EH (cell line): ENCODE results near the gene ADCYAP1.
A peak's percentile ranks its signal among the peaks of the same experiment; 100 is the strongest.

Source experiments
- DNase-seq: peaks from one replicate; pipeline ENCODE4 v3.0.0-alpha.2; 2015; ENCODE audit warnings: low read depth

Gene ADCYAP1

GRCh38 chr18:910247-910646 lies 5.6 kb downstream of the ADCYAP1 start:
- no peak for DNase-seq

DNA sequence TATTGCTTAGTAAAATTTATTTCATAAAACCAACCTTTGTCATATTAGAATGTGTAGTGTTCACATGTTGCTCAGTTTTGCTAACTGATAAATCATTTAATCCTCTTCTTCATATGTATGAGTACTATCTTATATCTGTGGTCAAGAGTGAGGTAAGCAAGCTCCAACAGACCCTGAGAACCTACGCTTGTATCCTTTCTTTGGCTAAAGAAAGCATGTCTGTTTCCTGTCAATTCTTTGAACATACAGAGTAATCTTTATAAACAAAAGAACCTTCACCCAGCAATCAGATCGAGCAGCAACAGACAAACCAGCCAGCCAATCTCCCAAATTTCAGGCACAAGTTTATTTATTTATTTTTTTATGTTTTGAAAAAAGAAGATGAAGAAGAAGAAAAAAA lies 6.4 kb downstream of the ADCYAP1 start:
- no peak for DNase-seq

- DNase-seq: no peak
Measured at GRCh38 chr18:911486-911885, 6.8 kb downstream of the ADCYAP1 start.

GRCh38 chr18:916562-916961 lies 11.9 kb downstream of the ADCYAP1 start:
- DNase-seq: no peak

DNA sequence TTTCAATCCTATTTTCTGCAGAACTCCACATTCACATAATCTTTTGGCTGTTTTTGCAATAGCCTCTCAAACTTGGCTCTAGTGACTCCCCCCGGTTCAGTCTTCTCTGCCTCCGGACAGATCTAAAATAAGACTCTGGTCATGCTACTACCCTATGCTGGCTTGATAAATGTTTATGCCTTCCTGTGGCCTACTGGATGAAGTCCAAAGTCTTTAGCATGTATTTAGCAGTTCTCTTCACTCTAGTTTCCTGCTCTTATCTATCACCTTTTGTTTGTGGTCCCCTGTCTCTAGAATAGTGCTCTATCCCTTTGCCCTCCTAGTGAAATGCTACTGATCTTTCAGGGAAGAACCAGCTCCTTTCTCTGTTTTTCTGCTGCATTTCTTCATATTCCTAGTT lies 14.4 kb downstream of the ADCYAP1 start:
- DNase-seq: no peak

DNA sequence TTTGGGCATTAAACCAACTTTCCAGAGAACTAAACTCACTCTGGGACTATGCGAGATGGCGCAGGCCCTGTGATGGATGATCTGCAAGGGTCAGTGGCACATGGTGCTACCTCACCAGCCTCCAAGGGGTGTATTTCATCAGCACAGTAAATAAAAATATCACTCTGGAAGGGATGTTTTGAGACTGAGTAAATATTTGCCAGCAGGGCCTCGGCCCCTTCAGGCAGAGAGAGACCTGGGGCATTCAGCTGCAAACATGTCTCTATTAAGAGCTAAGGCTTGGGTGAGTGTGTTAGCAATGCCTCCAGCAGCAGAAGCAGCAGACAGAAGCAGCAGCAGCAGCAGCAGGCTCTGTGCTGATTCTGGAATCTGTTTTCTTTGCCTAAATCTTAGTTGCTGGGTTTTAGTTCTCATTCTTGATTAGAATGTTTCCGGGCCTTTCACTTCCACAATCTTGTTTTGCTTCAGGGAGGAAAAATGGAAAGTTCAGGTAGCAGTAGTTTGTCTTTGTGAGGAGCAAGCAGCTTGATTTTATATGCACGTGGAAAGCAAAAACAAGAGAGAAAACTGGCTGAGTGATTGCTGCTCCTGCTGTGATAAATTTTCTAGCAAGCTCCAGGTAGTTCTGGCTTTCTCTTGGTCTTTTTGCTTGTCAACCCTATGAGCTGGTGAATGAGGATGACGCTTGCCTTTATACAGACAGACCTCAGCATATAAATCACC lies 18.6 kb downstream of the ADCYAP1 start:
- no peak for DNase-seq

GRCh38 chr18:924987-925386 lies 20.3 kb downstream of the ADCYAP1 start:
- DNase-seq: no peak

DNA sequence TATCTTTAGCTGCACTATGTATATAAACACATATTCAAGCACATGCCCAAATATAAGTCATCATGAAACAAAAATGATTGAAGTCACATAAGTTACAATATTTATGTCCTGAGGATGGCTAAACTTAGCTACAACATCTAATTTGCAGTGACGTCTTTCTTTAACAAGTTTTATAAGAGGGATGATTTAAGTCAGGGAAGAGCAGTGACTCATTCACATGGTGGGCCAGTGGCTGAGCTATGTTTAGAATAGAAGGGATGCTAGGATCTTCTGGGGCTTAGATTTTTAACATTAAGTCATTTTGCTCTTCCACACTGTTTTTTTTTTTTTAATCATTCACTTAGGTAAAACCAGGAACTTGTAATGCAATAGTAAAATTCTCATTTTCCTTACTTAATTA lies 22.3 kb downstream of the ADCYAP1 start:
- DNase-seq: peak; percentile 50

- no peak for DNase-seq
Measured at GRCh38 chr18:933082-933481, 28.4 kb downstream of the ADCYAP1 start.

DNA sequence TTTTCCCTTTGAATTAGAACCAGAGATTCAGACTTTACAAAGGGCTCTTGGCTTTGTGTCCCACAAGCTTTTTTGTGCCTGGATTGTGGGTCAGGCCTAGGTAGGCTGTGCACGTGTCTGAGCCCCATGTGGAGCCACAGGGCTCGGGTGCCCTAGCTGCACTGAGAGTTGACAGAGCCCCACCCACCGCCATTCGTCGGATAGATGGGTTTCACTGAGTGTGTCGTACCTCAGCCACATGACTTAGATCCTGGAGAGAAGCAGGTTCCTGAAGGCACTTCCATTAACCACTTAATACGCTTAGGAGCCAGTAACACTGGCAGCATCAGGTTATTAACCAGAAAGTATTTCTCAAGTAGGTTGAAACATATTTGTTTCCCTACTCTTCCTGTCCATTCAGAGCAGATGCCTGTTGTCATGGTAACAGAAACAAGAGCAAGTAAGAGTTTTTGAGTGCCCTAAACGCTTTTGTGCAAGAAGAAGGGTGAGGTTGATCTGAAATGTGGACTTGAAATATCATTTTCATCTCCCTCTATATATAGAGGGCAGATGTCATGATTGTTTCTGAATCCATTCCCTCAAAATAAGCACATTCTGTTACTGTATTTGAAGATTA lies 30.0 kb downstream of the ADCYAP1 start:
- DNase-seq: no peak

DNA sequence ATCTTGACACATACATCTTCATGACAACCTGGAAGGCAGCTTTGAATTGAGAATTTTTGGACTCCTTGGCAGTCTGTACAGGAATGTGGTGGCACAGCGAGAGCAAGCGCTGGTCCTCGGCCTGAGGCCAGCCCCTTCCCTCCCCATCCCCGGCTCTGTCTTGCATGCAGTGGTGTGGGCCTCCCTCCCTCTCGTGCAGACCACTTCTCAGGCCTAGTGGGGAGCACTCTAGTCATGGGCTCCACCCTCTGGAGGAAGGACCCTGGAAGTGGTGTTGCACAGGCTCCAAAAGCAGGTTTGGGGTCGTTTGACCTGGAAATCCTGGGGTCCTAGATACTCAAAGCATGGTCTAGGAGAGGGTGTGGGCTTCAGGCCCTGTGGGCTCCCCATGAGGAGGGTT lies 32.3 kb downstream of the ADCYAP1 start:
- DNase-seq: no peak

DNA sequence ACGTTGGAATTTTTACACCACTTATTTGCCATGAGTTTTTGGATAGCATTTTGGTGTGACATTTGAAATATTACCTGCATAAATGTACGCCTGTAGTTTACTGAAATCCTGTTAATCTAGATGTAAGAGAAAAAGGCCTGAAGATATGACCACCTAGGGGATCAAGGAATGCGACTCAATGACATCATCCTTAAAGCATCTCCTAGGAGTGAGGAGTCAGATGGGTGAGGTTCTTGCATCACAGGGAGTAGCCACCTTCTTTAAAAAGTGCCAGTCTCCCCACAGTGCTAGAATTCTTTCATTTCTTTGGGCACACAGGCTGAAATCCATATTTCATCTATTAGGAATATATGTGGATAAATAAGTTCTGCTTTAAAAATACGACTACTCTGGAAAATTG lies 34.5 kb downstream of the ADCYAP1 start:
- DNase-seq: peak; percentile 11

DNA sequence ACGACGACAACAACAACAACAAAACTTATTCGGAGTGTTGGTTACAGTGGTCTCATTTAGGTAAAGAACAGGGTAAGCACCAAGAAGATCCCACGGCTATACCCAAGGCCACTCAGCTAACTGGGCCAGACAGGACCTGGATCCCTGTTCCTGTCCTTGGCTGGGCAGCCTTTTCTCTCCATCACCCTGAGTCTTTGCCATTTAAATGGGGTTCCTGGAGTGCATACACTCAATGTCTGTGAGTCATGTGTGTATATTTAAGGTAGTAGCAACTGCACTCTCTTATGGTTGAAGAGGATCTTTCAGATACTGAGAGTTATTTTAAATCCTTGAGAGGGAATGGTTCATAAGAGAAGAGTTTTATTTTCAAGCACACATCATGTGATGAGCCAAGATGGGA lies 35.3 kb downstream of the ADCYAP1 start:
- DNase-seq: no peak

DNA sequence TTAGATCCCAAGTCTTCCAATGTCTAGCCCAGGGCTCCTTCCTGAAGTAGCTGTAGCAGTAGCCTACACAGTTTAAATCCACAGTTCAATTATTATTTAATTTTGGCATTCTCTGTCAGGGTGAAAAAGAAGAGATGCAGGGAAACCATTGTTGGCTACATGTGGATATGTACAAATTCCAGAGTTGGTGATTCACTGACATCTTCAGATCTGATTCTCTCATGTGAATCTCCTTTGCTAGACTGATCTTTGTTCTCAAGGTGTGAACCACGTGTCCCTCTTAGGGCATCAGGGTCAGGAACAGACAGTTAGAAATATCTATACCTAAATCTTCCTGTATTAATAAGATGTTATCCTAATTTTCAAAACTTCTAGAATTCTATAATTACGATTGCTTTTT lies 36.7 kb downstream of the ADCYAP1 start:
- DNase-seq: no peak

DNA sequence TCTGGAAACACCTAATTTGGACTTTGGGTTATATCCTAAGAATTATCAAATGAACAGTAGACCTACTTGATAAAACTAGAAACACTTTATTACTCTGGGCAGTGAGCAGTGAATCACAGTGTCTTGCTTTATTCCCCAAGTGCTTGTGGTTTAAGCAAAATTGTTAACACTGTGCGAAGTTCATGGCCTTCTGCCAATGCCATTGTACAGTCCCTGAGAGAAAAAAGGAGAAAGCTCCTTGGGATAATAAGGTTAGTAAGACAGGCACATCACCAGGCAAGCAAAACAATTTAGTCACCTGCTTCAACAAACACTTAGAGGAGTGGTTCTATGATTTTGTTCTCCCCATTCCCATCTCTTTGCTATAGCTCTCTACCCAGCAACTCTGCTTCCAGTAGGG lies 39.8 kb downstream of the ADCYAP1 start:
- peak; percentile 63 for DNase-seq

DNA sequence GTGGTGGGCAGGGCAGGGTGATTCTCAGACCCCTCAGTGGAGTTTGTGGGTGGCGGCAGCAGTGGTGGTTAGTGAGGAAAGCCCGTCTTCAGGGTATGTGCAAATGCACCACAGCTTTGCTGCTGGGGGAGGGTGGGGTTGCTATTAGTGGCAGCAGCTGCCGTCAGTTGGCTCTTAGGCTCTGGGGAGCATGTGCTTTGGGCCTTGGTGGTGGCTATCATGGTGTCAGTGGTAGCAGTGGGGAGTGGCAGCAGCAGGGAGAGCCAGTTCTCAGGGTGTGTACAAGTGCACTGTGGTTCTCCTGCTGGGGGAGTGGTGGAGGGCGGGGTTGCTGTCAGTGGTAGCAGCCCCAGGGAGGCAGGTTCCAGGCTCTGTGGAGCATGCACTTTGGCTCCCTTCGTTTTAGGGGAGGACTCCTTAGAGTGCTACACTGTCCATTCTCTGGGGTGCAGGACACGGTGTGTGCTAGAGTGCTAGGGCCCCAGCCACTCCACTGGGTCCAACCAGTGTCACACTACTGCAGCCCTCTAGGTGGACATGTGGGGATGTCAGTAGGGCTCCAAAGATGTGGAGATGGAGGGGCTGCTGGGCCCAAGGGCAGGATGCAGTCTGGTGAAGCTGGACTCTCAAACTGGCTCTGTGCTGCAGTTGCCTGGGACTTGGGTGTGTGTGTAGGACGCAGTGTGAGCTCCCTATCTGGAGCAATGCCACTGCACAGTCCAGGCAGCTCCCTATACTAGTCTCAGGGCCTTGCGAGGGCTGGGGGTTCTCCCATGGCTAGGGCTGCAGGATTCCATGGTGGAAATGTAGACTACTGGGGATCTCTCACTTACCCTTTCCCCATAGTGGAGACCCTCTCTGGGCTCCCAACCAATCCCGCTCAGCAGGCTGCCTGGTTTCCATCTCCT lies 45.3 kb downstream of the ADCYAP1 start:
- DNase-seq: no peak

- peak; percentile 55 for DNase-seq
Measured at GRCh38 chr18:950882-951495, 46.3 kb downstream of the ADCYAP1 start.

- DNase-seq: no peak
Measured at GRCh38 chr18:955384-956066, 50.9 kb downstream of the ADCYAP1 start.

- no peak for DNase-seq
Measured at GRCh38 chr18:957829-958228, 53.2 kb downstream of the ADCYAP1 start.

- no peak for DNase-seq
Measured at GRCh38 chr18:959854-960253, 55.2 kb downstream of the ADCYAP1 start.
